H1 (cell line): ENCODE results near the gene MMD. TPM values are rescaled to one million over a fixed set of nuclear protein-coding genes. Genes with fewer than 3 reads are reported as not detected.

Source experiments
- CTCF ChIA-PET: fragments of 300-600 bp; sonication (Branson Sonifier 250); formaldehyde crosslinking; loops from one replicate; lab custom pipeline; 2021; ENCODE audit not compliant: partially characterized antibody; lab: Charles Lee
- POLR2A ChIA-PET: fragments of 300-600 bp; sonication (Branson Sonifier 250); formaldehyde crosslinking; loops from one replicate; lab custom pipeline; 2021; ENCODE audit warnings: inconsistent platforms; ENCODE audit not compliant: partially characterized antibody; lab: Charles Lee
- DNase-seq, 2 experiments: peaks; one replicate each; pipeline versions ENCODE4 v3.0.0 to v3.0.0-alpha.2; 2010 to 2022; ENCODE audit warnings: low spot score in 2 of 2, low read depth in 1 of 2, mixed read lengths in 1 of 2
- FAIRE-seq: peaks from 2 replicates; lab custom pipeline; 2011; peaks lifted over from hg19 to GRCh38; lab: Jason Lieb, UNC
- H2AFZ ChIP-seq: 2 replicates; pipeline ENCODE4 v1.8.1; 2012; ENCODE audit warnings: low read length, inconsistent platforms
- H2AK5ac ChIP-seq: 2 replicates; pipeline ENCODE4 v1.6.1; 2013; ENCODE audit warnings: low read depth, low read length
- H2BK120ac ChIP-seq: replicated peaks from 2 replicates; pipeline ENCODE3; 2013; ENCODE audit warnings: low read depth, low read length, inconsistent platforms
- H2BK12ac ChIP-seq: 2 replicates; pipeline ENCODE4 v1.6.1; 2013; ENCODE audit warnings: low read depth, low read length
- H2BK15ac ChIP-seq: 2 replicates; pipeline ENCODE4 v1.6.1; 2013; ENCODE audit warnings: low read length
- H2BK20ac ChIP-seq: 2 replicates; pipeline ENCODE4 v1.6.1; 2013; ENCODE audit warnings: low read length
- H2BK5ac ChIP-seq: 2 replicates; pipeline ENCODE4 v1.6.1; 2013; ENCODE audit warnings: low read depth, low read length
- H3K14ac ChIP-seq: 2 replicates; pipeline ENCODE4 v1.6.1; 2013; ENCODE audit warnings: inconsistent platforms; ENCODE audit not compliant: insufficient read length
- H3K18ac ChIP-seq: 2 replicates; pipeline ENCODE4 v1.6.1; 2013; ENCODE audit warnings: low read length; ENCODE audit errors: extremely low read depth
- H3K23ac ChIP-seq: 2 replicates; pipeline ENCODE4 v1.6.1; 2013; ENCODE audit warnings: inconsistent platforms; ENCODE audit not compliant: insufficient read length
- H3K23me2 ChIP-seq: 2 replicates; pipeline ENCODE4 v1.6.1; 2013; ENCODE audit warnings: low read depth, low read length
- H3K27ac ChIP-seq: 2 replicates; pipeline ENCODE4 v1.6.1; 2011; ENCODE audit warnings: low read depth, low read length, inconsistent platforms
- H3K27me3 ChIP-seq, 4 experiments: replicated peaks in 1 of 4; 1 replicate in 1 of 4; 2 replicates in 3 of 4; pipeline versions ENCODE4 v1.6.1 to v1.8.1; 2011 to 2013; ENCODE audit warnings: low read length in 3 of 4, mild to moderate bottlenecking in 3 of 4, inconsistent platforms in 2 of 4, mixed read lengths in 2 of 4, moderate library complexity in 1 of 4; ENCODE audit not compliant: control insufficient read depth in 3 of 4, insufficient read depth in 3 of 4; ENCODE audit errors: extremely low read depth in 1 of 4
- H3K36me3 ChIP-seq, 4 experiments: 2 replicates each; pipeline versions ENCODE4 v1.6.1 to v1.8.1; 2011 to 2013; ENCODE audit warnings: mild to moderate bottlenecking in 4 of 4, low read length in 3 of 4, moderate library complexity in 2 of 4, control low read depth in 1 of 4, inconsistent platforms in 1 of 4; ENCODE audit not compliant: insufficient read depth in 4 of 4, control insufficient read depth in 2 of 4
- H3K4ac ChIP-seq: replicated peaks from 2 replicates; pipeline ENCODE3; 2013; ENCODE audit warnings: low read length, low read depth, mixed read lengths, inconsistent platforms; ENCODE audit not compliant: insufficient read length
- H3K4me1 ChIP-seq, 4 experiments: replicated peaks in 1 of 4; 1 replicate in 1 of 4; 2 replicates in 3 of 4; pipeline versions ENCODE4 v1.6.1 to v1.8.1; 2011 to 2013; ENCODE audit warnings: low read length in 3 of 4, inconsistent platforms in 2 of 4, mixed read lengths in 1 of 4; ENCODE audit not compliant: insufficient read depth in 4 of 4, control insufficient read depth in 3 of 4
- H3K4me2 ChIP-seq, 2 experiments: 2 replicates each; pipeline versions ENCODE4 v1.6.1 to v1.8.1; 2011 to 2013; ENCODE audit warnings: low read depth in 2 of 2, low read length in 2 of 2, control low read depth in 1 of 2, inconsistent platforms in 1 of 2, mild to moderate bottlenecking in 1 of 2; ENCODE audit not compliant: insufficient read depth in 1 of 2
- H3K4me3 ChIP-seq, 4 experiments: fragments of 200-600, 300-600 bp in 1 of 4; sonication (generic), shearing (Covaris generic), sonication (Bioruptor Twin) in 1 of 4; 2 replicates each; pipeline versions ENCODE4 v1.5.1 to v1.8.1; 2011 to 2016; ENCODE audit warnings: low read length in 4 of 4, low read depth in 3 of 4, control low read depth in 2 of 4, inconsistent platforms in 2 of 4, mild to moderate bottlenecking in 2 of 4, mixed read lengths in 1 of 4, moderate library complexity in 1 of 4; ENCODE audit not compliant: insufficient read depth in 2 of 4; ENCODE audit errors: extremely low read depth in 1 of 4
- H3K56ac ChIP-seq: replicated peaks from 2 replicates; pipeline ENCODE3; 2013; ENCODE audit warnings: low read depth, mild to moderate bottlenecking, mixed read lengths, low read length, inconsistent platforms; ENCODE audit not compliant: insufficient read length
- H3K79me1 ChIP-seq: 2 replicates; pipeline ENCODE4 v1.6.1; 2013; ENCODE audit warnings: low read depth, low read length, control low read depth
- H3K79me2 ChIP-seq, 2 experiments: 2 replicates each; pipeline versions ENCODE4 v1.6.1 to v1.8.1; 2012 to 2013; ENCODE audit warnings: low read length in 2 of 2, mild to moderate bottlenecking in 2 of 2, inconsistent platforms in 1 of 2; ENCODE audit not compliant: insufficient read depth in 2 of 2, control insufficient read depth in 1 of 2
- H3K9ac ChIP-seq, 4 experiments: replicated peaks in 1 of 4; 1 replicate in 1 of 4; 2 replicates in 3 of 4; pipeline versions ENCODE4 v1.6.1 to v1.8.1; 2011 to 2013; ENCODE audit warnings: low read depth in 3 of 4, low read length in 3 of 4, control low read depth in 2 of 4, mild to moderate bottlenecking in 2 of 4, moderate library complexity in 2 of 4, inconsistent platforms in 1 of 4; ENCODE audit errors: extremely low read depth in 1 of 4
- H3K9me3 ChIP-seq, 2 experiments: 2 replicates each; pipeline versions ENCODE4 v1.6.1 to v1.8.1; 2012 to 2013; ENCODE audit warnings: mild to moderate bottlenecking in 2 of 2, moderate library complexity in 2 of 2, control low read depth in 1 of 2, inconsistent platforms in 1 of 2, low read depth in 1 of 2, low read length in 1 of 2, mixed read lengths in 1 of 2; ENCODE audit not compliant: insufficient read depth in 2 of 2
- H4K20me1 ChIP-seq, 2 experiments: replicated peaks in 1 of 2; 2 replicates each; pipeline versions ENCODE3 to v1.8.1; 2011 to 2013; ENCODE audit warnings: inconsistent platforms in 2 of 2, low read length in 2 of 2, mild to moderate bottlenecking in 1 of 2; ENCODE audit not compliant: insufficient read depth in 2 of 2, control insufficient read depth in 1 of 2
- H4K5ac ChIP-seq: 2 replicates; pipeline ENCODE4 v1.6.1; 2013; ENCODE audit warnings: low read length, low read depth, mixed read lengths, inconsistent platforms; ENCODE audit not compliant: insufficient read length
- H4K8ac ChIP-seq: 2 replicates; pipeline ENCODE4 v1.8.0; 2013; ENCODE audit warnings: mild to moderate bottlenecking, moderate library complexity, low read length, inconsistent platforms; ENCODE audit not compliant: insufficient read depth; ENCODE audit errors: extremely low read depth
- H4K91ac ChIP-seq: replicated peaks from 2 replicates; pipeline ENCODE3; 2013; ENCODE audit warnings: low read length, mixed read lengths, inconsistent platforms; ENCODE audit not compliant: insufficient read length
- CBX5 ChIP-seq: fragments of 300-800, 300-1000 bp; sonication (generic); IDR thresholded peaks from 2 replicates; pipeline ENCODE4 v1.7.1; 2016; ENCODE audit warnings: antibody characterized with exemption, low read length, low read depth
- CBX8 ChIP-seq: fragments of 300-800, 300-1000 bp; sonication (generic); IDR thresholded peaks from 2 replicates; pipeline ENCODE4 v1.7.1; 2016; ENCODE audit warnings: low read depth, low read length, borderline replicate concordance
- CHD2 ChIP-seq: IDR thresholded peaks from 2 replicates; pipeline ENCODE4 v1.6.1; 2012; ENCODE audit warnings: low read length, improper control_type of control experiment
- EGR1 ChIP-seq: IDR thresholded peaks from 2 replicates; pipeline ENCODE4 v1.6.1; 2011; ENCODE audit warnings: low read depth, low read length, borderline replicate concordance
- FOSL1 ChIP-seq: IDR thresholded peaks from 2 replicates; pipeline ENCODE4 v1.6.1; 2011; ENCODE audit warnings: mild to moderate bottlenecking, low read depth, low read length, moderate library complexity; ENCODE audit not compliant: insufficient read depth
- JUN ChIP-seq: IDR thresholded peaks from 2 replicates; pipeline ENCODE4 v1.6.1; 2011; ENCODE audit warnings: low read depth, mild to moderate bottlenecking, improper control_type of control experiment, low read length
- MAFK ChIP-seq: IDR thresholded peaks from 2 replicates; pipeline ENCODE4 v1.6.1; 2012; ENCODE audit warnings: low read depth, mild to moderate bottlenecking, improper control_type of control experiment, low read length
- PHF8 ChIP-seq: fragments of 200-600 bp; sonication (generic); conservative IDR thresholded peaks from 2 replicates; pipeline ENCODE4 v1.7.1; 2012; ENCODE audit warnings: low read depth, mild to moderate bottlenecking, inconsistent platforms, low read length, moderate library complexity
- POLR2A ChIP-seq, 2 experiments: IDR thresholded peaks; 1 replicate in 1 of 2; 2 replicates in 1 of 2; pipeline ENCODE4 v1.6.1; 2011; ENCODE audit warnings: low read depth in 2 of 2, low read length in 2 of 2, mild to moderate bottlenecking in 2 of 2; ENCODE audit errors: control extremely low read depth in 1 of 2
- POU5F1 ChIP-seq: IDR thresholded peaks from 2 replicates; pipeline ENCODE4 v1.6.1; 2011; ENCODE audit warnings: low read depth, mild to moderate bottlenecking, low read length, moderate library complexity
- RBBP5 ChIP-seq: IDR thresholded peaks from 2 replicates; pipeline ENCODE4 v1.7.1; 2012; ENCODE audit warnings: low read depth, mild to moderate bottlenecking, inconsistent platforms, low read length, moderate library complexity, borderline replicate concordance
- RNF2 ChIP-seq: fragments of 200-900, 300-1000 bp; sonication (generic); IDR thresholded peaks from 2 replicates; pipeline ENCODE4 v1.7.1; 2016; ENCODE audit warnings: borderline replicate concordance, low read depth, mild to moderate bottlenecking, antibody characterized with exemption, low read length; ENCODE audit not compliant: poor library complexity, severe bottlenecking; ENCODE audit errors: missing control alignments
- TAF1 ChIP-seq: IDR thresholded peaks from 2 replicates; pipeline ENCODE4 v1.6.1; 2011; ENCODE audit warnings: mild to moderate bottlenecking, low read depth, low read length
- TEAD4 ChIP-seq: IDR thresholded peaks from 2 replicates; pipeline ENCODE4 v1.6.1; 2012; ENCODE audit warnings: low read depth, low read length, inconsistent platforms, mixed read lengths
- WGBS, 2 experiments: shearing (Covaris generic) in 1 of 2; methylation state at CpG; one replicate each; pipeline versions ENCODE4 v1.1.6 to v1.1.7; 2013 to 2015; ENCODE audit warnings: low lambda C conversion rate in 2 of 2, mixed read lengths in 2 of 2, inconsistent platforms in 1 of 2, low coverage in 1 of 2, missing lambda C conversion rate in 1 of 2; ENCODE audit not compliant: insufficient replicate concordance in 2 of 2, insufficient coverage in 1 of 2, insufficient read length in 1 of 2; ENCODE audit errors: extremely low coverage in 1 of 2, missing lambda C conversion rate in 1 of 2; 5-methylcytosine and 5-hydroxymethylcytosine counted together
- polyA plus RNA-seq, 7 experiments: library from polyadenylated mRNA; depleted of rRNA in 3 of 7; stranded (reverse) in 5 of 7; unstranded in 2 of 7; fragments of >200 nt in 5 of 7; fragments of 200-250 nt in 2 of 7; gene quantifications; 1 replicate in 5 of 7; 2 replicates in 1 of 7; 4 replicates in 1 of 7; pipeline versions ENCODE4 v1.2.1 to v1.2.3, GENCODE V29; 2011 to 2013; ENCODE audit warnings: missing spikeins in 2 of 7, mixed read lengths in 2 of 7
- total RNA-seq: library from RNA; stranded (reverse); fragmentation: NEBNext Ultra II Directional; extraction: Animal tissue kit (Norgen Biotek cat#: 25700); gene quantifications from 2 replicates; pipeline ENCODE4 v1.2.1, GENCODE V29; 2021

Gene MMD
- total and polyA plus RNA-seq, 2 of the 8 experiments (the other 6 are each of a cell fraction or from before 2014, with no cell fraction given) = 28.2 to 37.8 TPM

DNA sequence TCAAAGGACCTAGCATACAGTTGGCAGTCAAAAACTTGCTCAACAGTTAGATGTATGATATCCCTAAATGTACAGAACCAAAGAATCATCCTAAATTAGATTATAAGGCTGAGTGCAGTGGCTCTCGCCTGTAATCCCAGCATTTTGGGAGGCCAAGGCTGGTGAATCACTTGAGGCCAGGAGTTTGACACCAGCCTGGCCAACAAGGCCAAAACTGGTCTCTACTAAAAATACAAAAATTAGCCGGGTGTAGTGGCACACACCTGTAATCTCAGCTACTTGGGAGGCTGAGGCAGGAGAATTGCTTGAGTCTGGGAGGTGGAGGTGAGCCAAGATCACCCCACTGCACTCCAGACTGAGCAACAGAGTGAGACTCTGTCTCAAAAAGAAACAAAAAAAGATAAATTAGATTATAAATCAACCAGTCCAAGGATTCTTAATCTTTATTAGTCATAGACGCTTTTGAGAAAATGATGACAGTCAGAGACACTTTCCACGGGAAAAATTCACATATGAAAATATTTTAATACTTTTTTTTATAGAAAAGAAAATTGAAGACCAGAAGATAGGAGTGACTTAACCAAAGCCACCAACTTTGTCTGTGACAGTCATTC is 77.6 kb downstream of the MMD start:
- Histone ChIP-seq H2BK5ac (no peak overlapping the region), H2BK12ac (no peak overlapping the region), H3K9ac (no peak overlapping the region), H3K56ac (no peak overlapping the region), H3K4me2 (no peak overlapping the region), H3K36me3 (no peaks in the 10 kb centered on the region), H3K4me1 (no peaks in the 10 kb centered on the region), H3K18ac (no peak overlapping the region), H3K14ac (no peak overlapping the region), H4K8ac (no peak overlapping the region), H3K27me3 (no peaks in the 10 kb centered on the region), H4K91ac (no peak overlapping the region), H3K4ac (no peak overlapping the region), H3K23me2 (no peaks in the 10 kb centered on the region), H2BK20ac (no peak overlapping the region), H2BK120ac (no peak overlapping the region), H3K79me1 (no peaks in the 10 kb centered on the region), H3K79me2 (no peaks in the 10 kb centered on the region), H2AK5ac (no peak overlapping the region), H3K23ac (no peak overlapping the region), H3K4me3 (no peak overlapping the region), H3K9me3 (peaks cover 2 to 3% of the 10 kb centered on the region in 2 experiments; a peak in 1 of 4 replicates), H4K20me1 (no peaks in the 10 kb centered on the region), H4K5ac (no peak overlapping the region), H2BK15ac (no peak overlapping the region), H3K27ac (no peak overlapping the region), H2AFZ (no peak overlapping the region)
- POLR2A ChIA-PET = no interaction called here
- FAIRE-seq = no peak
- DNase-seq = no peak
- CTCF ChIA-PET = interaction anchor here (0.9 to 5.3 kb wide), 4 partner anchors 9 to 19 kb away, joined by 3 to 39 read pairs (median 5); no protein-coding TSS in a partner anchor
- WGBS, 2 experiments = 95% methylated on average over 4 of the region's 4 CpGs; no CpG with 5 or more reads in 1 of the 2 experiments
- TF ChIP-seq POLR2A (IDR thresholded peaks at IDR 0.05; ENCODE audit: control extremely low read depth in 1 of 2, low read depth in 2 of 2, low read length in 2 of 2) (no peak), RNF2 (no peak), RBBP5 (no peak), EGR1 (no peak), TAF1 (no peak), CHD2 (no peak), MAFK (no peak), PHF8 (no peak), CBX8 (no peak), TEAD4 (no peak), JUN (no peak), POU5F1 (no peak), CBX5 (no peak), FOSL1 (no peak)
